Right lung (tissue), 5 donors: ENCODE data around the gene SCN3A. TPM values are rescaled to one million over a fixed set of nuclear protein-coding genes. Genes with fewer than 3 reads are reported as not detected.

Experiments
- DNase-seq, 2 donors: peaks; one replicate each; pipeline ENCODE4 v3.0.0-alpha.2; 2013
- polyA plus RNA-seq, 5 donors: library from polyadenylated mRNA; unstranded; fragments of 120-200 nt; gene quantifications; one replicate each; pipeline versions ENCODE4 v1.2.1 to v1.2.3, GENCODE V29; 2013; ENCODE audit warnings: inconsistent platforms in 1 of 5, low replicate concordance in 1 of 5; ENCODE audit not compliant: insufficient read length in 5 of 5, insufficient read depth in 1 of 5

The SCN3A gene
- polyA plus RNA-seq, 5 donors = 0.45 to 1.7 (median 1.0) TPM

DNA sequence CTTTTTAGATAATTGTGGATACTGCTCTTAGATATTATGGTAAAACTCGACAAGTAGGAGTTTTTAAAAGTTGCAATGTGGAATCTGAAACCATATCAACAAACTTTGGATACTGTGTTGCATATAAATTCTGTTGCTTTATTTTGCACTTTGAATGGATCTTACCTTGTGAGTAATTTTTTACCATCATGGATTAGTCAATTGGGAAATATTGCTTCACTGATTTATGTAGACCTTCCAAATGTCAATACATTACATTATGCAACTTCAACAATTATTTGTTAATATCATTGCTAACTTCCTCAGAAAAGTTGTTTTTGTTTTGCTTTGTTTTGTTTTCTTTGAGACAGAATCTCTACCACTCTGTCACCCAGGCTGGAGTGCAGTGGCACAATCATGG, 146.5 kb downstream of the SCN3A start:
- DNase-seq = no peak

DNA sequence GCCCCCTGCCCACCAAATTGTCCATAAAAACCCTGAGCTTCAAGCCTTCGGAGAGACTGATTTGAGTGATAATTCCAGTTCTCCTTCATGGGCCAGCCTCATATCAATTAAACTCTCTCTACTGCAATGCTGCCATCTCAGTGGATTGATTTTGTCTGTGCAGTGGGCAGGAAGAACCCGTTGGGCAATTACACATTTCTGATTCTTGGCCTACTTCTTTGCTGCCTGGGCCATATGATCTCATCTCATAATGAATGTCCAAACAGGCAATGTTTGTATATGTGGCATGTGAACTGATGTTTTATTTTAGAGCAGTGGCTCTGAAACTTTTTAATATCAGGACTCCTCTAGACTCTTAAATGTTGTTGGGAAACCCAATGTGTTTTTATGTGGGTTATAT, 147.3 kb downstream of the SCN3A start:
- DNase-seq = no peak

DNA sequence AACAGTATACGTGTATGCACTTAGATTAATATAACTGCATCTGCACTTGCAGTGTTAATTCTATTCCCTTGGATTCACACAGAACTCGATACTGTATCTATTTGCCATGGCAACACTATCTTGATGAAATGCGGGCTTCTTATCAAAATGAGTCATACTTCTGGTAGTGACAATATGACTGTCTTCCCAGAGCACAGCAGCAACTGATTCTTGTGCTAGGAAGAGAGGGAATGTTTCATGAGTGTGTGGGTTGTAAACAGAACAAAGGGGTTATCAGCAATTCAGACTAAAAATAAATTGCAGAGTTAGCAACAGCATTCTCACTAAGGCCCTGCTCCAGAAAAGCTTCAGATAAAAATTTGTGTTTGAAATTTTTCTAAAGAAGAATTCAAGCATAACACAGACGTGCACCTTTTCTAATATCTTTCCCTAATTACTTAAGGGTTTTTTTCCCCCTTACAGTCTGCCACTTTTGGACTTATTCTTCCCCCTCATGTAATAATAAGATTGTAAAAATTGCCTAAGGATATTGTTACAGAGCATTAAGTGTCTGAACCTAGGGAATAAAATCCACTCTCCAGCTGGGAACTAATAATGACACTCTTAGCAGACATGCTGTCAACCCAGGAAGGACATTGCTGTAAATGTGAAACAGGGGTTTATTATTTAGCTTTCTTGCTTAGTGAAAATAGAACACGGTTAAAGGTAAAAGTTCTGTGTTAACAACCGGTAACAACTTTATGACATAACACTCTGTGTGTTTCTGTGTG, 148.6 kb downstream of the SCN3A start:
- no peak for DNase-seq

DNA sequence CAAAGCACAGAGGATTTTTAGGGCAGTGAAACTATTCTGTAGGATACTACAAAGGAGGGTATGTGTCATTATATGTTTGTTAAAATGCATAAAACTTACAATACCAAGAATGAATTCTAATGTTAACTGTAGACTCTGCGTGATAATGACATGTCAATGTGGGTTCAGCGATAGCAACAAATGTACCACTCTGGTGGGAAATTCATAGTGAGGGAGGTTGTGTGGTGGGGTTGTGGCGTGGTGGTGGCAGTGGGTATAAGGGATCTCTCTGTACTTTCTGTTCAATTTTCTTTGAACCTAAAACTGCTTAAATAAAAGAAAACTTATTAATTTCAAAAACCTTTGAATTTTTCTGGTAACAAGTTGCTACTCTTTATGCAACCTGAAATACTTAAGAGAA, 149.2 kb downstream of the SCN3A start:
- DNase-seq = no peak

DNA sequence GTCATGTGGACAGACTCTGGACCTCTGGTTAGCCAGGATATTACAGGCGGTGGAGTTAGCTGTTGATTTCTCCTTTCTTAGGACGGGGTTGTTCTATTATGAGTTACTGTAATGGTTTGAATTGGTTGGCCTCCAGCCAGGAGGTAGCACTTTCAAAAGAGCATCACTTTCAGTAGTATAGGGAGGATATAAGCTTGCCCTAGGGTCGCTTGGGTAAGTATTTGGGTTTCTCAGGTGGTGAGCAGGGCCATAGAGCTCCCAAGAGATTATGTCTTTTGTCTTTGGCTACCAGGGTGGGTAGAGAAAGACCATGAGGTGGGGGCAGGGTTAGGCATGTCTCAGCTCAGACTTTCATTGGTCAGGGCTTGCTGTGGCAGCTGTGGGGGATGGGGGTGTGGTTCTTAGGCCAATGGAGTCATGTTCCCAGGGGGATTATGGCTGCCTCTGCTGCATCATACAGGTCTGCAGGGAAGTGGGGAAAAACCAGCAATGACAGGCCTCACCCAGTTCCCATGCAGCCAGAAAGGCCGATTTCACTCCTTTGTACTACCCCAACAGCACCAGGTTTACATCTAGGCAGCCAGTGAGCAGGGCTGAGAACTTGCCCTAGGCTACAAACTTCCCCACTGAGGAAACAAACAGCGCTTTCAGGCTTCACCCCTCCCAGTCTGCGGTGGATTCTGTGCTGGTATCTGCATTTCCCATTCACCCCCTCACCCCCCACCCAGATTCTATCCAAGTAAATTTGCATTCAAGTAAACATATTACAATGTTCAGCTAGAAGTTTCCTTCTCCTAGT, 159.1 kb downstream of the SCN3A start:
- DNase-seq = no peak

Other genes with a start within 250 kb of the SCN3A start
- gene SLC38A11, start 248.5 kb downstream of the SCN3A start, polyA plus RNA-seq = 1 to 10 TPM in 4 of 5 donors, under 1 TPM in 1; 0.59 to 3.5 (median 1.8) TPM
- gene SCN2A, start 35.4 kb upstream of the SCN3A start, polyA plus RNA-seq = under 1 TPM; 0.31 to 0.61 (median 0.41) TPM